ENCODE data around the gene TDP1.

DNA sequence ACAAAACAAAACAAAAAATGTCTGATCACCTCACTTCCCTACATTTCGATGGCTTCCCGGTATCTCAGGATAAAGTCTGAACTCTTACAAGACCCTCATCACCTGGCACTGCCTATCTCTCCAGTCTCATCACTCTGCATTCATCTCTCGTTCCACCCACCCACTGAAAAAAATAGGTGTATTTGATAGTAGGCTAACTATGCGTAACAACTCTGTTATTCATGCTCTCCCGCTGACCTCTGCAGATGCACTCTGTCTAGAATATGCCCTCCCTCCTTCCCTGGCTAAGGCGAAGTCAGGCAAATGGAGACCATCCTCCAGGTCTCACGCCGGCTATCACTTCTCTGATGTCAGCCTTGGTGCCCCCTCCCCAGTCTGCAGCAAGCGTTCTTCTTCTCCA is 46.1 kb upstream of the TDP1 start:
- TF ChIP-seq, protein P1, sequence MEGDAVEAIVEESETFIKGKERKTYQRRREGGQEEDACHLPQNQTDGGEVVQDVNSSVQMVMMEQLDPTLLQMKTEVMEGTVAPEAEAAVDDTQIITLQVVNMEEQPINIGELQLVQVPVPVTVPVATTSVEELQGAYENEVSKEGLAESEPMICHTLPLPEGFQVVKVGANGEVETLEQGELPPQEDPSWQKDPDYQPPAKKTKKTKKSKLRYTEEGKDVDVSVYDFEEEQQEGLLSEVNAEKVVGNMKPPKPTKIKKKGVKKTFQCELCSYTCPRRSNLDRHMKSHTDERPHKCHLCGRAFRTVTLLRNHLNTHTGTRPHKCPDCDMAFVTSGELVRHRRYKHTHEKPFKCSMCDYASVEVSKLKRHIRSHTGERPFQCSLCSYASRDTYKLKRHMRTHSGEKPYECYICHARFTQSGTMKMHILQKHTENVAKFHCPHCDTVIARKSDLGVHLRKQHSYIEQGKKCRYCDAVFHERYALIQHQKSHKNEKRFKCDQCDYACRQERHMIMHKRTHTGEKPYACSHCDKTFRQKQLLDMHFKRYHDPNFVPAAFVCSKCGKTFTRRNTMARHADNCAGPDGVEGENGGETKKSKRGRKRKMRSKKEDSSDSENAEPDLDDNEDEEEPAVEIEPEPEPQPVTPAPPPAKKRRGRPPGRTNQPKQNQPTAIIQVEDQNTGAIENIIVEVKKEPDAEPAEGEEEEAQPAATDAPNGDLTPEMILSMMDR (IDR thresholded peaks at IDR 0.05) = no peak
- TF ChIP-seq POLR2AphosphoS5 (IDR thresholded peaks at IDR 0.05) (no peak), POLR2A (IDR thresholded peaks at IDR 0.05) (no peak)

All from prostate gland (tissue), 2 donors.